Activated CD4-positive, alpha-beta T cell treated with anti-CD3 and anti-CD28 coated beads for 1 hour (primary cell): ENCODE data around the gene MFSD2B.

Experiments used
- DNase-seq: peaks from one replicate; pipeline ENCODE4 v3.0.0-alpha.2; 2020

The MFSD2B gene

GRCh38 chr2:24054366-24055010, 44.6 kb downstream of the MFSD2B start:
- DNase-seq: no peak

GRCh38 chr2:24055750-24056149, 45.9 kb downstream of the MFSD2B start:
- no peak for DNase-seq

GRCh38 chr2:24058564-24059271, 48.8 kb downstream of the MFSD2B start:
- no peak for DNase-seq

- no peak for DNase-seq
Measured at GRCh38 chr2:24065341-24065740, 55.5 kb downstream of the MFSD2B start.

GRCh38 chr2:24072259-24072658, 62.4 kb downstream of the MFSD2B start:
- DNase-seq: no peak

GRCh38 chr2:24073816-24074215, 63.9 kb downstream of the MFSD2B start:
- DNase-seq: no peak

GRCh38 chr2:24075259-24075658, 65.4 kb downstream of the MFSD2B start:
- no peak for DNase-seq
